HG03354 (cell line): ENCODE measurements around the gene MLXIP.

Experiments
- ATAC-seq: cut with Tn5 transposase; IDR thresholded peaks from one replicate; pipeline ENCODE4 v1.9.1; 2021; ENCODE audit warnings: mild to moderate bottlenecking; ENCODE audit not compliant: unreplicated experiment, poor library complexity, severe bottlenecking

MLXIP gene

GRCh38 chr12:122139941-122140340 is 61.4 kb downstream of the MLXIP start:
- ATAC-seq = no peak

GRCh38 chr12:122140467-122141257 is 62.1 kb downstream of the MLXIP start:
- ATAC-seq = no peak

- ATAC-seq = no peak
Measured at GRCh38 chr12:122141911-122142725, 63.6 kb downstream of the MLXIP start.

- no peak for ATAC-seq
Measured at GRCh38 chr12:122142857-122143256, 64.3 kb downstream of the MLXIP start.

GRCh38 chr12:122144885-122145284 is 66.3 kb downstream of the MLXIP start:
- no peak for ATAC-seq

GRCh38 chr12:122145505-122146330 is 67.2 kb downstream of the MLXIP start:
- no peak for ATAC-seq

- ATAC-seq = no peak
Measured at GRCh38 chr12:122147514-122148290, 69.1 kb downstream of the MLXIP start.

GRCh38 chr12:122148657-122149056 is 70.1 kb downstream of the MLXIP start:
- no peak for ATAC-seq

GRCh38 chr12:122150127-122150681 is 71.6 kb downstream of the MLXIP start:
- ATAC-seq = no peak

- ATAC-seq = no peak
Measured at GRCh38 chr12:122152754-122153153, 74.2 kb downstream of the MLXIP start.

GRCh38 chr12:122155705-122156104 is 77.1 kb downstream of the MLXIP start:
- no peak for ATAC-seq

GRCh38 chr12:122158700-122159285 is 80.2 kb downstream of the MLXIP start:
- no peak for ATAC-seq

GRCh38 chr12:122159882-122160281 is 81.3 kb downstream of the MLXIP start:
- no peak for ATAC-seq

- ATAC-seq = no peak
Measured at GRCh38 chr12:122160761-122161160, 82.2 kb downstream of the MLXIP start.

- no peak for ATAC-seq
Measured at GRCh38 chr12:122161682-122162081, 83.1 kb downstream of the MLXIP start.

- no peak for ATAC-seq
Measured at GRCh38 chr12:122162976-122163375, 84.4 kb downstream of the MLXIP start.

GRCh38 chr12:122166422-122167349 is 88.1 kb downstream of the MLXIP start:
- ATAC-seq = no peak
